HCEC 1CT (cell line): Measurements from ENCODE around the gene COMMD2.

ENCODE experiments used
- DNase-seq: peaks from one replicate; pipeline ENCODE4 v3.0.0-alpha.2; 2017

Gene COMMD2

GRCh38 chr3:149701977-149702350, 50.3 kb downstream of the COMMD2 start:
- no peak for DNase-seq

DNA sequence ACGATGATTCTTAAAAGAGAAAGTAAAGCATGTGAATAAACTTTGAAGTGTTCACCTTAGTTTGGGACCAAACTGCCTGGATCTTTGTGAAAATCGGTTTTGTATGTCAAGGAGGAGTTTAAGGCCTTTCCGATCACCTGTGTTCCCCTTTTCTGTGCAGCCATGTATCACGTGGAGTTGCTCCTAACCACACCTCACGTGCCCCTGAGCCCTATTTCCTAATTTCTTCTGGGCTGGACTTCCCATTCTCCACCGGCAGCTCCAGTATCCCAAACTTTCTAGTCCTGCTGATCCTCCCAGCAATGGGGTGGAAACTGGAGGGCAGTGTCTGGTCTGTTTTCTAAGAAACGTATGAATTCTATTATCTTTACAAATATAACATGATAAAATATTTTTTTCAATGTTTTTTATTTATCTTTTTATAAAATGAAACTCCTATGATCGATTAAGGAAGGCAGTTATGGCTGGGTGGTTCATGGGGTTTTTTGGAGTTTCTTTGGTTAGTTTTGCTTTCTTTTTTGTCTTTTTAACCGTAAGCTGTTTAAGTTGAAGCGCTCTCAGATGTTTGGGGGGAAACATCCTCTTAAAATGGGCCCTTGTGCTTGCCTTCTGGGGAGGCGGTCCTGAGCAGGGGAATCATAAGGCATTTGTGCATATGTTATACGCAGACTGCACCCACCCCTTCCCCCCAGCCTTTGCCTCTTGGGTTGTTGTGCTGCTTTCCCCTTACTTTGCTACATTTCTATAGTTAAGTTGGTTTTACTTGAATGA, 50.9 kb downstream of the COMMD2 start:
- DNase-seq = no peak
